GM12891 (cell line): ENCODE results near the gene IFNW1.

Experiments used
- PAX5 ChIP-seq: IDR thresholded peaks from 2 replicates; pipeline ENCODE4 v1.6.1; 2011; ENCODE audit warnings: low read length, moderate library complexity, mild to moderate bottlenecking; ENCODE audit not compliant: insufficient read depth, severe bottlenecking
- POLR2A ChIP-seq: IDR thresholded peaks from 2 replicates; pipeline ENCODE4 v1.6.1; 2011; ENCODE audit warnings: low read depth, low read length, control low read depth
- POLR2AphosphoS5 ChIP-seq: IDR thresholded peaks from 2 replicates; pipeline ENCODE4 v1.6.1; 2011; ENCODE audit warnings: low read depth, low read length, control low read depth
- SPI1 ChIP-seq: IDR thresholded peaks from 2 replicates; pipeline ENCODE4 v1.6.1; 2011; ENCODE audit warnings: low read depth, low read length, control low read depth
- TAF1 ChIP-seq: IDR thresholded peaks from 2 replicates; pipeline ENCODE4 v1.6.1; 2011; ENCODE audit warnings: low read depth, low read length, control low read depth

DNA sequence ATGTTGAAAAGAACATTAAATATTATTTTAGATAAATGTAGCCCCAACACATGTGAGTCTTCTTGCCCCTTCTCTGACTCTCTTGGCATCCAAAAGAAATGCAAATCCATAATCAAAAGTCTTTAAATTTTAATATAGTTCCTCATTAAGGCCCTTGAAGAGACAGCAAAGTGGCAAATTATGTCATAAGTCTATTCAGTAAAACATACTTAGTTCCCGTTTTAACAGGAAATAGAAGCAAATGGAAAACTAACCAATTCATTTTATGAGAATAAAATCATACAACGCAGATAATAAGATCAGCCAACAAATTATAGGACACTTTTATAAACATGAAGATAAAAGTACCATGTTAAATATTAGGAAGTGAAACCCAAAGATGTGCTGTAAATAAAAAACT, 43.8 kb downstream of the IFNW1 start:
- TF ChIP-seq TAF1 (no peak), POLR2AphosphoS5 (no peak), POLR2A (no peak), SPI1 (peak; percentile 9; the same call in 1 of the 2 replicates), PAX5 (no peak)
